Naive thymus-derived CD4-positive, alpha-beta T cell (primary cell): ENCODE results near the gene ASPG. TPM values are rescaled to one million over a fixed set of nuclear protein-coding genes. Genes with fewer than 3 reads are reported as not detected.

ENCODE experiments used
- ATAC-seq: fragments of 150-1000 bp; cut with Tn5 transposase; 2 replicates; pipeline ENCODE4 v1.10.0; 2021; ENCODE audit warnings: mild to moderate bottlenecking, moderate library complexity
- CTCF ChIA-PET: fragments of 350-600 bp; sonication (Branson Sonifier 250); formaldehyde crosslinking; loops from one replicate; lab custom pipeline; 2021; ENCODE audit warnings: antibody characterized with exemption; lab: Charles Lee
- POLR2A ChIA-PET: fragments of 350-600 bp; sonication (Branson Sonifier 250); formaldehyde crosslinking; loops from one replicate; lab custom pipeline; 2021; ENCODE audit warnings: antibody characterized with exemption, inconsistent platforms; lab: Charles Lee
- DNase-seq, 9 donors: peaks; one replicate each; pipeline versions ENCODE4 v3.0.0 to v3.0.0-alpha.2; 2020 to 2022; ENCODE audit warnings: mixed read lengths in 1 of 9
- H3K27ac ChIP-seq: one replicate; pipeline ENCODE4 v1.7.0; 2013; ENCODE audit warnings: mild to moderate bottlenecking, low read depth, low read length, moderate library complexity
- H3K27me3 ChIP-seq, 2 donors: one replicate each; pipeline ENCODE4 v1.7.0; 2013; ENCODE audit warnings: low read length in 2 of 2, mild to moderate bottlenecking in 2 of 2, moderate library complexity in 2 of 2; ENCODE audit not compliant: control insufficient read depth in 2 of 2, insufficient read depth in 2 of 2
- H3K36me3 ChIP-seq, 3 experiments: 1 replicate in 2 of 3; 2 replicates in 1 of 3; pipeline ENCODE4 v1.7.0; 2013; ENCODE audit warnings: low read length in 3 of 3, mild to moderate bottlenecking in 3 of 3, moderate library complexity in 1 of 3; ENCODE audit not compliant: insufficient read depth in 3 of 3, control insufficient read depth in 2 of 3
- H3K4me1 ChIP-seq, 2 donors: one replicate each; pipeline ENCODE4 v1.7.0; 2013; ENCODE audit warnings: low read length in 2 of 2, mild to moderate bottlenecking in 2 of 2, moderate library complexity in 1 of 2; ENCODE audit not compliant: control insufficient read depth in 2 of 2, insufficient read depth in 2 of 2
- H3K4me3 ChIP-seq: 2 replicates; pipeline ENCODE4 v1.7.0; 2013; ENCODE audit warnings: mild to moderate bottlenecking, low read length
- H3K9me3 ChIP-seq, 3 experiments: 1 replicate in 2 of 3; 2 replicates in 1 of 3; pipeline ENCODE4 v1.7.0; 2013; ENCODE audit warnings: low read length in 3 of 3; ENCODE audit not compliant: control insufficient read depth in 2 of 3
- H3K27ac Mint-ChIP-seq, 9 donors: one replicate each; pipeline ENCODE4 v1.8.0; 2020 to 2022; ENCODE audit warnings: mixed read lengths in 9 of 9, mild to moderate bottlenecking in 8 of 9, moderate library complexity in 5 of 9, inconsistent platforms in 2 of 9
- H3K27me3 Mint-ChIP-seq, 5 donors: one replicate each; pipeline ENCODE4 v1.8.0; 2021 to 2022; ENCODE audit warnings: mixed read lengths in 5 of 5, mild to moderate bottlenecking in 1 of 5
- H3K36me3 Mint-ChIP-seq, 5 donors: one replicate each; pipeline ENCODE4 v1.8.0; 2020 to 2022; ENCODE audit warnings: mixed read lengths in 5 of 5, mild to moderate bottlenecking in 3 of 5, inconsistent platforms in 1 of 5
- H3K4me1 Mint-ChIP-seq, 7 donors: one replicate each; pipeline ENCODE4 v1.8.0; 2020 to 2022; ENCODE audit warnings: mixed read lengths in 7 of 7, mild to moderate bottlenecking in 3 of 7, inconsistent platforms in 1 of 7
- H3K4me3 Mint-ChIP-seq, 10 donors: one replicate each; pipeline ENCODE4 v1.8.0; 2020 to 2022; ENCODE audit warnings: mild to moderate bottlenecking in 10 of 10, mixed read lengths in 10 of 10, moderate library complexity in 6 of 10, inconsistent platforms in 2 of 10
- H3K9me3 Mint-ChIP-seq, 11 donors: one replicate each; pipeline ENCODE4 v1.8.0; 2020 to 2022; ENCODE audit warnings: mixed read lengths in 11 of 11, mild to moderate bottlenecking in 4 of 11, inconsistent platforms in 1 of 11, moderate library complexity in 1 of 11
- intact Hi-C, 2 donors: fragments of 100-400 bp; cut with micrococcal nuclease; formaldehyde crosslinking; loops; one replicate each; pipeline ENCODE4 v1.15.1; 2023
- polyA plus RNA-seq, 2 donors: library from polyadenylated mRNA; unstranded; fragments of 300-500 nt; fragmentation: Illumina TruSeq; gene quantifications; one replicate each; pipeline ENCODE4 v1.2.3, GENCODE V29; 2021
- total RNA-seq, 6 experiments: library from RNA in 5 of 6; stranded (reverse) in 5 of 6; gene quantifications; 1 replicate in 5 of 6; 2 replicates in 1 of 6; pipeline ENCODE4 v1.2.3 and lab custom pipeline; 2021 to 2026

The ASPG gene
- total and polyA plus RNA-seq, 7 experiments from 2014 or later: 0.11 to 0.38 TPM; not detected in 5

DNA sequence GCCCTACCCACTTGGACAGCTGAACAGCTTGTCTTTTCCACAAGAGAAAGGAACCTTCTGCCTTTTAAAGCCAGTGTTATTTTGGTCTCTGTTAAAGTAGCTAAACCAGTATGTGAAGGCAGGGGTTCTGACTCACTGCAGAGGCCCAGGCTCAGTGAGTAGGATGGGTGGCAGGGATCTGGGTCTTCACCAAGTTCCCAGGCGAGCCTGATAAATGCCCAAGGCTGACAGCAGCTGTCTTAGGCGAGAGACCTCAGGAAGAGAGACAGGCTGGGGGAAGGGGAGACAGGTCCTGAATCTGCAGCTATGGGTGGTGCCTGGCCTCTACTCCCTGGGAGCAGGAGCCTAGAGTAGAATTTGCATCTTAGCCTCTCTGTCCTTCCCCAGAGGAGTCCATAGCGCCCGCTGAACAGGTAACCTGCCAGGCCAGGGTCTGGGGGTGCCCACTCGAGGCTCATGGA lies 34.8 kb downstream of the ASPG start:
- Histone ChIP-seq H3K4me3 (no peak overlapping the region), H3K9me3 (peaks cover 0 to 10% (median 0%) of the 10 kb centered on the region in 3 experiments), H3K27me3 (no peaks in the 10 kb centered on the region), H3K4me1 (no peaks in the 10 kb centered on the region), H3K36me3 (no peaks in the 10 kb centered on the region), H3K27ac (no peak overlapping the region)
- H3K4me1 Mint-ChIP-seq: peaks cover 0 to 3% (median 0%) of the 10 kb centered on the region in 7 donors
- DNase-seq: no peak
- CTCF ChIA-PET: no interaction called here
- H3K27me3 Mint-ChIP-seq: peaks cover 18 to 57% (median 40%) of the 10 kb centered on the region in 5 donors
- H3K27ac Mint-ChIP-seq: no peak overlapping the region
- no peak for ATAC-seq
- peaks cover 3 to 19% (median 10%) of the 10 kb centered on the region in 11 donors for H3K9me3 Mint-ChIP-seq
- H3K36me3 Mint-ChIP-seq: peaks cover 0 to 12% (median 0%) of the 10 kb centered on the region in 5 donors
- POLR2A ChIA-PET: no interaction called here
- peak overlapping the region in 2 of 10 donors; percentile 17 to 50 for H3K4me3 Mint-ChIP-seq
- intact Hi-C loops: no loop called here

GRCh38 chr14:104121142-104121541 lies 35.6 kb downstream of the ASPG start:
- CTCF ChIA-PET: no interaction called here
- DNase-seq: no peak
- peaks cover 3 to 27% (median 14%) of the 10 kb centered on the region in 11 donors for H3K9me3 Mint-ChIP-seq
- POLR2A ChIA-PET: no interaction called here
- Histone ChIP-seq H3K4me1 (no peaks in the 10 kb centered on the region), H3K4me3 (no peak overlapping the region), H3K9me3 (peaks cover 0 to 11% (median 0%) of the 10 kb centered on the region in 3 experiments), H3K27me3 (no peaks in the 10 kb centered on the region), H3K27ac (no peak overlapping the region), H3K36me3 (no peaks in the 10 kb centered on the region)
- H3K27me3 Mint-ChIP-seq: peaks cover 26 to 56% (median 33%) of the 10 kb centered on the region in 5 donors
- no peak overlapping the region for H3K27ac Mint-ChIP-seq
- ATAC-seq: no peak
- no peak overlapping the region for H3K4me3 Mint-ChIP-seq
- peaks cover 0 to 12% (median 0%) of the 10 kb centered on the region in 5 donors for H3K36me3 Mint-ChIP-seq
- H3K4me1 Mint-ChIP-seq: peaks cover 0 to 3% (median 0%) of the 10 kb centered on the region in 7 donors
- intact Hi-C loops: no loop called here

GRCh38 chr14:104123879-104124278 lies 38.4 kb downstream of the ASPG start:
- no peaks in the 10 kb centered on the region for H3K4me1 Mint-ChIP-seq
- H3K36me3 ChIP-seq: no peaks in the 10 kb centered on the region
- CTCF ChIA-PET: no interaction called here
- no peak overlapping the region for H3K27ac ChIP-seq
- POLR2A ChIA-PET: no interaction called here
- ATAC-seq (no peak), DNase-seq (no peak)
- no peak overlapping the region for H3K4me3 ChIP-seq
- peaks cover 7 to 49% (median 20%) of the 10 kb centered on the region in 11 donors for H3K9me3 Mint-ChIP-seq
- peaks cover 0 to 15% (median 0%) of the 10 kb centered on the region in 3 experiments for H3K9me3 ChIP-seq
- no peak overlapping the region for H3K27ac Mint-ChIP-seq
- no peaks in the 10 kb centered on the region for H3K4me1 ChIP-seq
- H3K27me3 Mint-ChIP-seq: peaks cover 33 to 68% (median 46%) of the 10 kb centered on the region in 5 donors
- peaks cover 0 to 18% (median 4%) of the 10 kb centered on the region in 5 donors for H3K36me3 Mint-ChIP-seq
- H3K27me3 ChIP-seq: peaks cover 0 to 3% of the 10 kb centered on the region in 2 donors
- H3K4me3 Mint-ChIP-seq: no peak overlapping the region
- intact Hi-C loops: no loop called here

- CTCF ChIA-PET: no interaction called here
- Histone ChIP-seq H3K27me3 (peaks cover 0 to 3% of the 10 kb centered on the region in 2 donors), H3K36me3 (no peaks in the 10 kb centered on the region), H3K4me1 (no peaks in the 10 kb centered on the region), H3K4me3 (no peak overlapping the region), H3K9me3 (peaks cover 0 to 24% (median 0%) of the 10 kb centered on the region in 3 experiments), H3K27ac (no peak overlapping the region)
- ATAC-seq (no peak), DNase-seq (no peak)
- POLR2A ChIA-PET: no interaction called here
- Mint-ChIP-seq H3K27ac (no peak overlapping the region), H3K27me3 (peaks cover 24 to 67% (median 47%) of the 10 kb centered on the region in 5 donors), H3K4me1 (no peaks in the 10 kb centered on the region), H3K36me3 (peaks cover 0 to 21% (median 8%) of the 10 kb centered on the region in 5 donors), H3K4me3 (no peak overlapping the region), H3K9me3 (peaks cover 13 to 61% (median 30%) of the 10 kb centered on the region in 11 donors)
- intact Hi-C loops: no loop called here
These were observed 39.5 kb downstream of the ASPG start for GRCh38 chr14:104125011-104125410.

DNA sequence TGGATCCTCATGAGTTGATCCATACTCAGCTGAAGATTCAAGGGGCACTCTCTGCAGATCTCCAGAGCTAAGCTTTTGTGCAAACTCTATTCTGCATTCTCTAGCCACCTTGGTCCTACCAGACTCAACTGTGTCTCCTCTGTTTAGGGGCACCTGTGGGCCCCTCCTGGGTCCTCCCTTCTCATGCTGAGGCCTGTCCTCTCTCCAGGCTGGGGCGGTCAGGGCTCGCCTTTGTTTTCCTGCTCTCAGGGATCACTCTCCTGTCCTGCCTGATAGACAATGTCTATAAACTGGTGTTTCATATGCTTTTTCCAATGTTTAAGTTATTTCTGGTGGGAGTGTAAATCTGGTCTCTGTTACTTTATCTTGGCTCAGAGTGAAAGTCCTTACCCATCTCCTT lies 41.3 kb downstream of the ASPG start:
- intact Hi-C loops: no loop called here
- ATAC-seq: no peak
- Histone ChIP-seq H3K4me3 (no peak overlapping the region), H3K27me3 (peaks cover 0 to 3% of the 10 kb centered on the region in 2 donors), H3K4me1 (no peaks in the 10 kb centered on the region), H3K27ac (no peak overlapping the region), H3K36me3 (no peaks in the 10 kb centered on the region), H3K9me3 (peaks cover 0 to 33% (median 0%) of the 10 kb centered on the region in 3 experiments)
- H3K27ac Mint-ChIP-seq: no peak overlapping the region
- peaks cover 13 to 67% (median 32%) of the 10 kb centered on the region in 11 donors for H3K9me3 Mint-ChIP-seq
- H3K36me3 Mint-ChIP-seq: peaks cover 0 to 21% (median 9%) of the 10 kb centered on the region in 5 donors
- ChIA-PET CTCF (interaction anchor here (0.7 to 1.2 kb wide), 2 partner anchors 49 to 438 kb away, joined by 3 read pairs; no protein-coding TSS in a partner anchor), POLR2A (no interaction called here)
- peaks cover 11 to 64% (median 47%) of the 10 kb centered on the region in 5 donors for H3K27me3 Mint-ChIP-seq
- no peak overlapping the region for H3K4me3 Mint-ChIP-seq
- DNase-seq: peak in 1 of 9 donors; percentile 3
- no peaks in the 10 kb centered on the region for H3K4me1 Mint-ChIP-seq

DNA sequence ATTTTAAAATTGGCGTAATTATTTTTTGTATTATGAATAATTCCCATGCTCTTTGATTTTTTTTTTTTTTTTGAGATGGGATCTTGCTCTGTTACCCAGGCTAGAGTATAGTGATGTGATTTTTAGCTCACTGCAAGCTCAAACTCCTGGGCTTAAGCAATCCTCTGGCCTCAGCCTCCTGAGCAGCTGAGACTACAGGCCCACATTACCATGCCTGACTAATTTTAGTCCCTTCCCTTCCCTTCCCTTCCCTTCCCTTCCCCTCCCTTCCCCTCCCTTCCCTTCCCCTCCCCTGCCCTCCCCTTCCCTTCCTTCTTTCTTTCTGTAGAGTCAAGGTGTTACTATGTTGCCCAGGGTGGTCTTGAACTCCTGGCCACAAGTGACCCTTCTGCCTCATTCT lies 43.5 kb downstream of the ASPG start:
- Histone ChIP-seq H3K4me1 (no peaks in the 10 kb centered on the region), H3K27me3 (peaks cover 0 to 3% of the 10 kb centered on the region in 2 donors), H3K4me3 (no peak overlapping the region), H3K9me3 (peaks cover 0 to 29% (median 0%) of the 10 kb centered on the region in 3 experiments), H3K36me3 (no peaks in the 10 kb centered on the region), H3K27ac (no peak overlapping the region)
- Mint-ChIP-seq H3K4me1 (no peaks in the 10 kb centered on the region), H3K4me3 (no peak overlapping the region), H3K27ac (no peak overlapping the region), H3K27me3 (peaks cover 12 to 67% (median 54%) of the 10 kb centered on the region in 5 donors), H3K36me3 (peaks cover 0 to 18% (median 9%) of the 10 kb centered on the region in 5 donors), H3K9me3 (peaks cover 10 to 62% (median 29%) of the 10 kb centered on the region in 11 donors)
- CTCF ChIA-PET: interaction anchor here (0.6 to 1.5 kb wide), 4 partner anchors 10 to 437 kb away, joined by 3 to 8 read pairs (median 6); no protein-coding TSS in a partner anchor
- no peak for ATAC-seq
- no peak for DNase-seq
- intact Hi-C loops: no loop called here
- POLR2A ChIA-PET: no interaction called here
